ENCODE results near the gene LPAR5. TPM values are rescaled to one million over a fixed set of nuclear protein-coding genes. Genes with fewer than 3 reads are reported as not detected.

Gene LPAR5
- total RNA-seq, 4 donors from 2014 or later: 1.8 to 11.4 (median 3.2) TPM

DNA sequence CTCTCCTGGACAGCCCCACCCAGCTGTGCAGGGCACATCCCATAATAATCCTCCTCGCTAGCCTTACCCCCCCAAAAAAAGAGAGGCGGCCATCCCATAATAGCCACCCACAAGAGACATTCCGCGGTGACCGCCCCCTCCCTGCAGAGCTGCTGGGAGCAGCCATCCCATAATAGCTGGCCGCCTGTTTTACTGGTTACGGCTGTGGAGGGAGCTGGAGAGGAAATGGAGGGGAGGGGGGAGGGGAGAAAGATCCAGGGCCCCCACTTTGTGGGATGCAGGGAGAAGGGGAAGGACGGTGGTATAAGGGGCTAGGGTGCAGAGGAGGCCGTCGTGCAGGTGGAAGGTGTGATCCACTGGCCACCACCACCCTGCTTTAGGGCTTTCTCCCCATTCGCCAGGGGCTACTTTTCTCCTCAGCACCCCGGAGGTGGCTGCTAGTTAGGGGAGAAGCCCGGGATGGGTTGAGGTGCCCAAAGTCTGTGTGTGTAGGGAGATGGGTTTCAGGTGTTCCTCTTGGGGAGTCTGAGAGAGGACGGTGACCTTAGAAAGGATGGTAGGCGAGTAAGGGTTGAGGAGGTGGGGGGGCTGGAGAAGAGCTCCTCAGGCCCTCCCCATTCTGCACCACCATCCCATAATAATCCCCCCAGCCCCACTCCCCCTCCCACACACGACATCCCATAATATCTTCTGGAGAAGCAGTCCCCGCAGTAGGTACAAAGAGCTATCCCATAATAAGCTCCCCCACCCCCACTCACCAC lies 22.6 kb downstream of the LPAR5 start:
- H3K27ac ChIP-seq: peak overlapping the region; percentile 82 to 96 (median 91)
- peaks cover 0 to 7% (median 0%) of the 10 kb centered on the region in 4 donors for H3K9me3 ChIP-seq
- no peaks in the 10 kb centered on the region for H3K36me3 ChIP-seq
- no peaks in the 10 kb centered on the region for H3K27me3 ChIP-seq
- H3K4me1 ChIP-seq: peaks cover 0 to 37% (median 25%) of the 10 kb centered on the region in 4 donors
- WGBS, 2 donors: 3 to 5% methylated on average over 17 of the region's 17 CpGs
- peak; percentile 55 to 75 for DNase-seq (ENCODE audit: low spot score in 2 of 2)
- H3K4me3 ChIP-seq: peak overlapping the region; percentile 3 to 44 (median 20)
- TF ChIP-seq EP300 (IDR thresholded peaks at IDR 0.05) (peak in 1 of 2 donors; percentile 59), POLR2A (IDR thresholded peaks at IDR 0.05) (no peak)
- TF ChIP-seq, protein P1, sequence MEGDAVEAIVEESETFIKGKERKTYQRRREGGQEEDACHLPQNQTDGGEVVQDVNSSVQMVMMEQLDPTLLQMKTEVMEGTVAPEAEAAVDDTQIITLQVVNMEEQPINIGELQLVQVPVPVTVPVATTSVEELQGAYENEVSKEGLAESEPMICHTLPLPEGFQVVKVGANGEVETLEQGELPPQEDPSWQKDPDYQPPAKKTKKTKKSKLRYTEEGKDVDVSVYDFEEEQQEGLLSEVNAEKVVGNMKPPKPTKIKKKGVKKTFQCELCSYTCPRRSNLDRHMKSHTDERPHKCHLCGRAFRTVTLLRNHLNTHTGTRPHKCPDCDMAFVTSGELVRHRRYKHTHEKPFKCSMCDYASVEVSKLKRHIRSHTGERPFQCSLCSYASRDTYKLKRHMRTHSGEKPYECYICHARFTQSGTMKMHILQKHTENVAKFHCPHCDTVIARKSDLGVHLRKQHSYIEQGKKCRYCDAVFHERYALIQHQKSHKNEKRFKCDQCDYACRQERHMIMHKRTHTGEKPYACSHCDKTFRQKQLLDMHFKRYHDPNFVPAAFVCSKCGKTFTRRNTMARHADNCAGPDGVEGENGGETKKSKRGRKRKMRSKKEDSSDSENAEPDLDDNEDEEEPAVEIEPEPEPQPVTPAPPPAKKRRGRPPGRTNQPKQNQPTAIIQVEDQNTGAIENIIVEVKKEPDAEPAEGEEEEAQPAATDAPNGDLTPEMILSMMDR (IDR thresholded peaks at IDR 0.05): peak in 1 of 5 experiments; percentile 4

DNA sequence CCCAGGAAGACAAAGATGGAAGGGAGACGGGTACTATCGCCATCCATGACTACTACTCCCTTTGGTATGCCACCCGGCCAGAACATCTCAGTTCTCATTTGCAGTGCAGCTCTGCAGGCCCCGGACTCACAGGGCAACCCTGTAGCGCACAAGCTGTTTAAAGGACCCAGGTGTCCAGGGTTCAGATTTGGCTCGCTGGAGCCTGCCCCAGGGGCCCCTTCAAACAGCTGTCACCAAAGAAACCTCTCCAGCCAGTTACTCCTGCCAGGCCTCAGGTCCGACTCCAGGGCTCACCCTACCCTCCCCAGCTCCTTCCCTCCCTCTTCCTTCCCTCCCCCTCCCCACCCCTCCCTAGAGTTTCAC lies 23.1 kb downstream of the LPAR5 start:
- no peak for DNase-seq (ENCODE audit: low spot score in 2 of 2)
- TF ChIP-seq, protein P1 (IDR thresholded peaks at IDR 0.05): no peak
- no peak for TF ChIP-seq EP300 (IDR thresholded peaks at IDR 0.05)
- no peak for TF ChIP-seq POLR2A (IDR thresholded peaks at IDR 0.05)
- Histone ChIP-seq H3K4me3 (peak overlapping the region; percentile 3 to 44 (median 20)), H3K4me1 (peaks cover 0 to 41% (median 25%) of the 10 kb centered on the region in 4 donors), H3K27ac (peak overlapping the region; percentile 82 to 96 (median 91)), H3K36me3 (no peaks in the 10 kb centered on the region), H3K27me3 (no peaks in the 10 kb centered on the region), H3K9me3 (peaks cover 0 to 7% (median 0%) of the 10 kb centered on the region in 4 donors)
- 25 to 27% methylated on average over 5 to 7 of the region's 7 CpGs for WGBS, 2 donors

DNA sequence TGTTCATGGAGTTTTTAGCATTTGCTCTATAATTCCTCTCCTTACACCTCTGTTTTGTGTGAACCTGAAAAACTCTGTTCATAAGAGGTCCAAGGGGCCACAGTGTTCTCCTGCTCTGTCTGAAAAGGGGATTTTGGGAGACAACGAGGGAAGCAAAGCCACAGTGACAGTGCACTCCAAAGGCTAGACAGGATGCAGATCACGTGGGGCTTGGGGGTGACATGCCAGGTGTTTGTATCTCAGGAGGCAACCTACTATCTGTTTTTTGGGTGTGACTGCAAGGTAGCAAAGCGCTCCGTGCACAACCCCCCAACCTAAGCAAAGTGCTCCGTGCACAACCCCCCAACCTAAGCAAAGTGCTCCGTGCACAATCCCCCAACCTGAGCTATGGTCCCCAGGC lies 23.5 kb downstream of the LPAR5 start:
- Histone ChIP-seq H3K27ac (peak overlapping the region; percentile 82 to 96 (median 91)), H3K9me3 (peaks cover 0 to 7% (median 0%) of the 10 kb centered on the region in 4 donors), H3K4me3 (peak overlapping the region in 1 of 4 donors; percentile 44), H3K27me3 (no peaks in the 10 kb centered on the region), H3K36me3 (no peaks in the 10 kb centered on the region), H3K4me1 (peaks cover 0 to 42% (median 25%) of the 10 kb centered on the region in 4 donors)
- TF ChIP-seq, protein P1 (IDR thresholded peaks at IDR 0.05): no peak
- TF ChIP-seq POLR2A (IDR thresholded peaks at IDR 0.05) (no peak), EP300 (IDR thresholded peaks at IDR 0.05) (no peak)
- DNase-seq (ENCODE audit: low spot score in 2 of 2): no peak
- 60 to 68% methylated on average over 6 of the region's 6 CpGs for WGBS, 2 donors

DNA sequence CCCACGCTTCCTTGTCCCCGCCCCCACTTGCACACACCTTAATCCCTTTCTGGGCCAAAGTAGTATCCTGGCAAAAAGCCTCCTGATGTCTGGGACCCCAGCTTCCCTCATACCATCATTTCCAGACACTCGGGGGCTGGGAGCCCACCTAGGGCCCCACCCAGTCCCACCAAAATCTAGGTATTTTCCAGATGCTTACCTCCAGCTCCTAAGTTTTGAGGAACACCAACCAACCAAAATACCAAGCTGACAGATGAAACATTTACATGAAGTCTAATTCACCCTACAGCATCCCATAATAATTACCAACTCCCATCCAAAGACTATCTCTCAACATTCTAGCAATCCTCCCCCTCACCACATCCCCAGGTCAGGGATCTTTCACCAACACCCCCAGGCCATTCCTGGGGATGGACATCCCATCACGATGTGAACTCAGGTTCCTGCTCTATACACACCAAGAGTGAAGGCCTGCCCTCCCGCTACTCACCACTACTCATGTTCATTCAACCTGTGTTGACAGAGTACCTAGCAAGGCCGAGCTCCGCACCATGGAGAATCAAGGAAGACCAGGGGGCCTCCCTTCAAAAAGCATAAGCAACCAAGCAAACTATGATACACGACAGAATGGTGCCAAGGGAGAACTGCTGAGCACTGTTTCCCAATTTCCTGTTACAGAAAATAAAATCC lies 27.0 kb downstream of the LPAR5 start:
- Histone ChIP-seq H3K9me3 (peaks cover 0 to 7% (median 0%) of the 10 kb centered on the region in 4 donors), H3K36me3 (no peaks in the 10 kb centered on the region), H3K4me1 (peaks cover 3 to 56% (median 41%) of the 10 kb centered on the region in 4 donors), H3K4me3 (no peak overlapping the region), H3K27ac (peak overlapping the region; percentile 79 to 100 (median 96)), H3K27me3 (no peaks in the 10 kb centered on the region)
- TF ChIP-seq, protein P1 (IDR thresholded peaks at IDR 0.05): no peak
- TF ChIP-seq EP300 (IDR thresholded peaks at IDR 0.05): no peak
- TF ChIP-seq POLR2A (IDR thresholded peaks at IDR 0.05): no peak
- 54 to 57% methylated on average over 8 of the region's 8 CpGs for WGBS, 2 donors
- DNase-seq (ENCODE audit: low spot score in 2 of 2): no peak
